Epithelial cell of esophagus (primary cell): ENCODE data around the gene HID1.

Experiments used
- DNase-seq: peaks from one replicate; pipeline ENCODE4 v3.0.0; 2010; ENCODE audit warnings: low read depth
- H3K4me3 ChIP-seq: 2 replicates; pipeline ENCODE4 v1.5.1; 2011; ENCODE audit warnings: mild to moderate bottlenecking, low read length, control low read depth
- CTCF ChIP-seq: IDR thresholded peaks from 2 replicates; pipeline ENCODE4 v1.5.1; 2011; ENCODE audit warnings: low read depth, mild to moderate bottlenecking, low read length, control low read depth, inconsistent platforms; ENCODE audit not compliant: insufficient read depth; ENCODE audit errors: missing control alignments

HID1 gene

GRCh38 chr17:74937064-74938051, 35.2 kb downstream of the HID1 start:
- no peak for TF ChIP-seq CTCF
- no peak overlapping the region for H3K4me3 ChIP-seq
- DNase-seq = no peak

- TF ChIP-seq CTCF = no peak
- DNase-seq = no peak
- H3K4me3 ChIP-seq = no peak overlapping the region
Measured at GRCh38 chr17:74936470-74936799, 36.1 kb downstream of the HID1 start.

- no peak within 1 kb of the TSS for H3K4me3 ChIP-seq
- TF ChIP-seq CTCF = no peak
- DNase-seq = no peak
Measured at GRCh38 chr17:74935585-74936469, 36.7 kb downstream of the HID1 start, which contains the start of gene OTOP3. Gene OTOP3 (plus strand): TSS chr17:74935898. CDS start chr17:74935922, 24 bp downstream.

GRCh38 chr17:74935048-74935447, 37.5 kb downstream of the HID1 start:
- no peak for DNase-seq
- no peak overlapping the region for H3K4me3 ChIP-seq
- TF ChIP-seq CTCF = no peak

GRCh38 chr17:74930535-74931036, 42.0 kb downstream of the HID1 start:
- no peak for TF ChIP-seq CTCF
- no peak overlapping the region for H3K4me3 ChIP-seq

GRCh38 chr17:74928786-74929185, 43.8 kb downstream of the HID1 start:
- no peak for DNase-seq
- no peak for TF ChIP-seq CTCF
- H3K4me3 ChIP-seq = no peak overlapping the region

More at GRCh38 chr17:74930535-74931036, 42.0 kb downstream of the HID1 start:
- DNase-seq = no peak
